DOHH2 (cell line): Measurements from ENCODE around the gene FRRS1.

Experiments used
- CTCF ChIP-seq: fragments of 200-600 bp; sonication (generic); IDR thresholded peaks from one replicate; pipeline ENCODE4 v1.5.1; 2014; ENCODE audit warnings: antibody characterized with exemption, mild to moderate bottlenecking, low read depth, low read length; ENCODE audit not compliant: poor library complexity, severe bottlenecking
- EZH2phosphoT487 ChIP-seq: fragments of 200-600 bp; sonication (generic); IDR thresholded peaks from 2 replicates; pipeline ENCODE4 v1.6.1; 2017; ENCODE audit warnings: borderline replicate concordance, mild to moderate bottlenecking, antibody characterized with exemption, low read length, moderate library complexity, mixed read lengths

GRCh38 chr1:99751877-99752504 lies 14.4 kb downstream of the FRRS1 start:
- TF ChIP-seq CTCF (no peak), EZH2phosphoT487 (no peak)
